Stimulated activated CD8-positive, alpha-beta memory T cell treated with anti-CD3 and anti-CD28 coated beads, Interleukin-7, amount 100 ng/mL, for 24 hours (primary cell): ENCODE measurements around the gene CMIP.

Source experiments
- DNase-seq: peaks from one replicate; pipeline ENCODE4 v3.0.0-alpha.2; 2020; ENCODE audit warnings: low read depth

The CMIP gene

GRCh38 chr16:81639348-81639747 lies 194.7 kb downstream of the CMIP start:
- no peak for DNase-seq

GRCh38 chr16:81639931-81640680 lies 195.5 kb downstream of the CMIP start:
- no peak for DNase-seq

GRCh38 chr16:81640681-81641070 lies 196.1 kb downstream of the CMIP start:
- no peak for DNase-seq

DNA sequence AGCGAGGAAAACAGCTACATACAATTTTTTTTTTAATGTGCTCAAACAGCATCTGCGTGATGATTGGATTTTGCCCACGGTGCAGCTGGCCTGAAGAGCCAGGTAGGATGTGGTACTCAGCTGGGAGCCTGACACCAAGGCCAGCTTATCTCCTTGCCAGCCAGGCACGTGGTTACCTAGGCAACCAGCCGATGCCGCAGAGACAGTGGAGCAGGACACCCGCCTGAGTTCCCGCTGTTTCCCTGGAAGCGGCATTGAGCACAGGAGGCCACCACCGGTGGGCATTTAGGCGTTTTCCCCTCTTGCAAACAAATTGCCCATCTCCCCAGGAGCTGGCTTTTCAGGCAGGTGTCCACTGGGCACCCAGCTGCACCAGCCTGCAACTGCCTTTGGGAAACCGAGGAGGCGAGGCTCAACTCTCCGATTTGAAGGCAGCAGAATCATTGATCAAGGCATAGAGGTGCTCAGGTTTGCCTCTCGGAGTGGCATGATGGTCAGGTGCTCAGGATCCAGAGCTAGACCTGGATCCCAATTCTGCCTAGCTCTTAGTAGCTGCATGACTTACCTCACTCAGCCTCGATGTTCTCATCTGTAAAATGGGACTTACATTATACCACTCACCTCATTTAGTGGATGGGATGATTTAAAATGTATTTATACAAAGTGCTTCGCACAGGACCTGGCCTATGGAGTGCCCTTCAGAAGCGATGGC lies 196.9 kb downstream of the CMIP start:
- no peak for DNase-seq

DNA sequence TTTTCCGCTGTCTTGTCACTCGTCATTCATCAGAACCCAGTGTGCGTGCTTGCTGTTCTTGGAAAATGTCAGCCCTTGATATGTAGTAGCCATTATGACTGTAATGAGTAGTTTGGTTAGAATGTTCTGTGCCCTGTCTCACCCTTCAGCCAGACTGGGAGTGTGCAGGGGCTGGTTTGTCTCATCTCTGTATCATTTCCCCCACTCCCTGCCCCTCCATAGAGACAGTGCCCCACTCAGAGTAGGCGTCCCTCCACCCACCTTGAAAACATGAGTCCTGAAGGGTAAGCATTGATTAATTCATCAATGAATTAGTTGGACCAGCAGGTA lies 197.5 kb downstream of the CMIP start:
- no peak for DNase-seq

DNA sequence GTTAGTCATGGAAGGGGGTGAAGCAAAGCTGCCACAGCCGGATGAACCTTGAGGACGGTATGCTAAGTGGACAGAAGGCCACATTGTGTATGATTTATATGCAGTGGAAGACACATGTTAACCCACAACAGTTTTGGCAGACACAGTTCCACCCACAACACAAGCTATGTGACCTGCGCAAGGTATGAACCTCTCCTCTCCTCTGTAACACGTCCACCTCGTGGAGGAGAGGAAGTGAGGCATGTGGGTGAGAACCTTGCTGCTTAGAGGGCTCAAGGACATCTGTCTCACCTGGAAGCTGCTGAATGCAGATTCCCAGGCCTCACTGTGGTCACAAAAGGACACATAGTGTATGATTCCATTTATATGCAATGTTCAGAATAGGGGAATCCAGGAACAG lies 198.3 kb downstream of the CMIP start:
- DNase-seq, result no peak

- DNase-seq, result no peak
These were observed 200.7 kb downstream of the CMIP start for GRCh38 chr16:81645266-81645694.

- DNase-seq, result no peak
These were observed 201.3 kb downstream of the CMIP start for GRCh38 chr16:81645925-81646324.

- no peak for DNase-seq
These were observed 202.0 kb downstream of the CMIP start for GRCh38 chr16:81646561-81646960.

GRCh38 chr16:81647527-81647926 lies 202.9 kb downstream of the CMIP start:
- no peak for DNase-seq

DNA sequence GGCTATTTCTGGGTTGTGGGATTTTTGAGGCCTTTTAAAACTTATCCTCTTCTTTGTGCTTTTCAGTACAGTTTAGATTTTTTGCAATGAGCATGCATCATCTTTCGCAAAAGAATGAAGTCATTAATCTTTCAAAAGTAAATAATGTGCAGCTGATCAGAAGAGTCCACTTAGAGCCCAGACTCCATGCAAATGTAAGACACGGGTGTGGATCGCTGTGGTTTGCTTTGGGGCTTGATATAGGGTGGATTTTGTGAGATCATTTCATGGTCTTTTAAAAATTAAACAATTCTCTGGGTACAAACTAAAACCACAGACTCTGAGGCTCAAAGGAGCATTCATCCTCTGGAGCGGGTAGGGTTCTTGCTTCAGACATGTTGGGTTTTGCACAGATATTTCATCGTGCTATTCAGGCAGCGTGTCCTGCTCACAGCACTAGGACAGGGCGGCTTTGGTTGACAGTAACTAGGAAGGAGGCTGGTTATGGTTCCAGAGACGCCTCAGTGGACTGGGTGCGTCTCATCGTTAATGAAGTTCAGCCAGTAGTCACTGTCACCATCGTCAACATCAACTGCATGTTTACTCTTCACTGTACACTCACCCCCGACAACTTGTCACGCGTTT lies 205.1 kb downstream of the CMIP start:
- DNase-seq, result no peak

DNA sequence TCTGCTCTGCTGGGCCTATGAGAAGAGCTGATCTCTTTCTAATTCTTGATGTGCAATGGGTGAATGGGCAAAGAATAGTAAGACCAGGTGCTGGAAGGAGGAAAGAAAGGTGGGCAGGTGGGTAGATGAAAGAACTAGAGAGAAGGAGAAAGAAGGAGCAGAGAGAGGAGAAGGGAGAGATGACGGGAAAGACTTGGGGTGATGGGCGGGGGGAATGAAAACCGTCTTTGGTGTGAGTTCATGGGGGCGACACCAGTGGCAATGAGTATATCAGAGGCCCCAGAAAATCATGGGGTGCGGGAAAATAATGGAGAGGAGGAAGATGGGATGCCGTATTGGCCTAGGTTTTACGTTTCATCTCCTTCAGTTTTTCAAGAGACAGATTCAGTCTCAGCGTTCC lies 205.7 kb downstream of the CMIP start:
- no peak for DNase-seq

DNA sequence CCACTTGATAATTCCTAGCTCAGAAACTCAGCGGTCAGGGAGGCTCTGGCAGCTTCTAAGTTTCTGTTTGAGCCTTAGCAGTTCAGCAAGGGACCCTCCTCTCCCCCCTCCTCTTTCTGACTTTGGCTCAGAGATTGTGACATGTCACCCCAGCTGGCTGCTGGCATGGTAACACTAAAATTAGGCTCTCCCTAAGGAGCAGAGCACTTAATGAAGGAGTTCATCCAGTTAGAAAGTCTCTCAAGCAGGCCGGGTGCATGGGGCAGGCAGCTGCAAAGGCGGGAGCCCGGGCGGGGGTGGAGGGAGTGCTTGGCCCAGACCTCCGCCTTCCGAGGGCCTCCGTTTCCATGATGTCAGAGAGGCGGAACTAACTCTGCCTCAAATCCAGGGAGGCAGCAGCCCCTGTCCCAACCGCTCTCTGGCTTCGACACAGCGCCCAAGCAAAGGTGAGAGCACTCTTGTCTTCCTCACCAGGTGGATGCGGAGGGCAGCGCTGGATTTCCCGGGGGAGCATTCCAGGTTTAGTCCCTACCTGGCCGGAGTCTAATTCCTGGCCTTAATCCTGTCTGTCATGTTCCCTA lies 206.5 kb downstream of the CMIP start:
- DNase-seq, result no peak

DNA sequence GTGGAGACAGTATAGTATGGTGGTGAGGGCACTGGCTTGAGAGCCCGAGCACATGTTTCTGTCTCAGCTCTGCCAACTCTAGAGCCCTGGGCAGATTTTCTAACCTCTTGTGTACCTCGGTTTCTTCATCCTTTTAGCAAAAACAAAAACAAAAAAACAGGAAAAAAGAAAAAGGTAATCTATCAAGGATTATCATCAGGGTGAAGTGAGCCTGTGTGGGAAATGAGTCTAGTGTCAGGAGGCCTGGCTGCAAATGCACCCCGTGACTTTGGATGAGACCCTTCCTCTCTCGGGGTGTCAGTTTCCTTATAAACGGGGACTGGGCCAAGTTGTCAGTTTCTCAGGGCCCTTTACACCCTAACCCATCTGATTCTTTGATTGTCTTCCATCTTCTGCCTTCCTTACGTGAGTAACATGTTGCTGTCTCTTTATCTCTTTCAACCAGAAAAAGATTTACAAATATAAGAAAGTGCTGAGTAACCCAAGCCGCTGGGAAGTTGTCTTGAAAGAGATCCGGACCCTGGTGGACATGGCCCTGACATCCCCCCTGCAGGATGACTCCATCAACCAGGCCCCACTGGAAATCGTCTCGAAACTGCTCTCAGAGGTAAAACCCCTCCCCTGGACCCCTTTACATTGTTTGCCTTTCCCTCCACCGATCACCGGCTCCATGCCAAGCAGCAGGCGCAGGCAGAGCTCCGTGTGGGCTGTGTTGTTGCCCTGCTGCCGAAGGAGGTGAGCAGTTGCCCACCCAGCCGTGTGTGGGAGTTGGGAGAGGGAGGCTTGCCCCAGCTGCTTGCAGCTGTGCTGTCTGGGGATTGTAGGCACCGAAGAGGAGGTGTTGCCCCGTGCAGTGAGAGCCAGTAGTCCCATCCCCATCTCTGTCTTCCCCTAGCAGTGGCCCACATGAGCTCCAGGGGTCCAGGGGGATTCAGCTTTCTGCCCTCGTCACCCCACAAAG lies 207.4 kb downstream of the CMIP start:
- no peak for DNase-seq

- DNase-seq, result no peak
These were observed 208.3 kb downstream of the CMIP start for GRCh38 chr16:81652798-81653505.

GRCh38 chr16:81654346-81654745 lies 209.7 kb downstream of the CMIP start:
- DNase-seq, result no peak

GRCh38 chr16:81655469-81656162 lies 211.0 kb downstream of the CMIP start:
- no peak for DNase-seq

- no peak for DNase-seq
These were observed 212.6 kb downstream of the CMIP start for GRCh38 chr16:81657224-81657623.

DNA sequence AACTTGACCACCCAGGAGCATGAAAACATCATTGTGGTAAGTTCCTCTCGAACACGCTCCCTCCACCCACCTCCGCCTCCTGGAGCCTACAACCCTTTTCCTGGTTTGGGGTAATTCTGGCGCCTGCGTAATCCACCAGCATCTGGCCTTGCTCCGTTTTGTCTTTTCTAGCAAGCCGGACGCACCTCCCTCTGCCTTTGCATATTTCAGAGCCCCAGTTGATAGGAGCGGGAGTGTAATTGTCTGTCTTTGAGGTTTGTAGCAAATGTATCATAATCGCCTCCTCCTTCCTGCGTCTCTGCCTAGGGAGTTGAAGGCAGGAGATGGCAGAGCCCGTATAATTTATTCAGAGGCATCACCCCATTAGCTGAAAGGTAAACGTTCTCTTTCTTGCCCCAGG lies 213.2 kb downstream of the CMIP start:
- DNase-seq, result no peak

DNA sequence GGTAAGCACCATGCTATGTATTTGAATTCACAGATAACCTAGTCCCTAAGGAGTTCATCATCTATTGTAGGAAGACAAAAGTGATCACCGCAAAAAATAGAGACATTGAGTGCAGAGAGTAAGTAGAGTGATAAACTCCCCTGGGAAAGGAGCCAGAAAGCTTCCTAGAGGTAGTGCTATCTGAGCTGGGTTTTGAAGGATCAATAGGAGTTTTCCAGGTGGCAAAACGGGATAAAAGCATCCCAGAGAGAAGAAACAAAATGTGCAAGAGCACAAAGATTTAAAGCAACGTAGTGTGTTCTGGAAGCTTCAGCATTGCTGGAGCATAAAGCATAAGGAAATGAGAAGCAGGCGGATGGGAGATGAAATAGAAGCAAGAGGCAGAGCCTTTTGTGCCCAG lies 213.8 kb downstream of the CMIP start:
- DNase-seq, result no peak

GRCh38 chr16:81659249-81659648 lies 214.6 kb downstream of the CMIP start:
- DNase-seq, result no peak
